ENCODE results near the gene FAHD1.

GRCh38 chr16:1817276-1817589 is 9.8 kb upstream of the FAHD1 start:
- TF ChIP-seq CTCF (IDR thresholded peaks at IDR 0.05) (no peak), POLR2AphosphoS5 (IDR thresholded peaks at IDR 0.05) (no peak), POLR2A (IDR thresholded peaks at IDR 0.05) (no peak)
